Measurements from ENCODE around the gene NUDT11.

- TF ChIP-seq CHD1 (IDR thresholded peaks at IDR 0.05; ENCODE audit: low read depth, low read length) (no peak), SIN3A (IDR thresholded peaks at IDR 0.05; ENCODE audit: low read depth, low read length) (no peak), EZH2 (IDR thresholded peaks at IDR 0.05; ENCODE audit: borderline replicate concordance, control insufficient read depth, low read depth, low read length) (no peak), SIX5 (IDR thresholded peaks at IDR 0.05; ENCODE audit: low read depth, low read length, severe bottlenecking) (no peak), ASH2L (IDR thresholded peaks at IDR 0.05; ENCODE audit: borderline replicate concordance, low read depth) (no peak), MTA3 (IDR thresholded peaks at IDR 0.05; ENCODE audit: borderline replicate concordance, low read length) (no peak), POLR2A (IDR thresholded peaks at IDR 0.05; ENCODE audit: low read depth, low read length) (no peak), RFX5 (IDR thresholded peaks at IDR 0.05; ENCODE audit: low read depth, low read length) (no peak), CTCF (IDR thresholded peaks at IDR 0.05 in 2 of 3, conservative IDR thresholded peaks at IDR 0.05 in 1 of 3; ENCODE audit: control insufficient read depth in 2 of 3, extremely low read depth in 1 of 3, insufficient read depth in 1 of 3, low read depth in 3 of 3, low read length in 3 of 3) (peak; percentile 72 to 76 (median 73)), STAT3 (IDR thresholded peaks at IDR 0.05; ENCODE audit: low read depth, low read length) (no peak), POLR2AphosphoS5 (IDR thresholded peaks at IDR 0.05; ENCODE audit: low read length) (no peak)
Observed at GRCh38 chrX:51461053-51462044, 35.0 kb downstream of the NUDT11 start.
